ENCODE data around the gene PRIM2. TPM values are rescaled to one million over a fixed set of nuclear protein-coding genes. Genes with fewer than 3 reads are reported as not detected.
"Not testable (repeated sequence)": the region's sequence is repeated elsewhere in the genome, so short reads cannot be mapped to it uniquely, and the experiment has no call there.

Gene PRIM2
- polyA plus RNA-seq, 4 donors: 16.4 to 20.9 (median 18.3) TPM

DNA sequence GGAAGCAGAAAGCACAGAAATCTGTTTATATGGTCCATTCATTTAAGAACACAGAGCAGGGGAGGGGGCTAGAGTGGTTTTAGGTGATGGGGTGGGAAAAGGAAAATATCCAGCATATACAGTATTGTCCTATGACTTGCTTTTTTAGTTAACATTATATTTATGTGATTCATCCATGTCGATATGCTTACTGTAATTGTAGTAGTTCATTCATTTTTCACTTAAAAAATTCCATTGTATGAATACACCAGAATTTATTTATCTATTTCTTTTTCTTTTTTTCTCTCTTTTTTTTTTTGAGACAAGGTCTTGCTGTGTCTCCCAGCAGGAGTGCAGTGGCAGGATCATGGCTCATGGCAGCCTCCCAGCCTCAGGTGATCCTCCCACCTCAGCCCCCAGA lies 9.6 kb upstream of the PRIM2 start:
- DNase-seq (ENCODE audit: low read depth in 4 of 4, low spot score in 3 of 4): no peak

DNA sequence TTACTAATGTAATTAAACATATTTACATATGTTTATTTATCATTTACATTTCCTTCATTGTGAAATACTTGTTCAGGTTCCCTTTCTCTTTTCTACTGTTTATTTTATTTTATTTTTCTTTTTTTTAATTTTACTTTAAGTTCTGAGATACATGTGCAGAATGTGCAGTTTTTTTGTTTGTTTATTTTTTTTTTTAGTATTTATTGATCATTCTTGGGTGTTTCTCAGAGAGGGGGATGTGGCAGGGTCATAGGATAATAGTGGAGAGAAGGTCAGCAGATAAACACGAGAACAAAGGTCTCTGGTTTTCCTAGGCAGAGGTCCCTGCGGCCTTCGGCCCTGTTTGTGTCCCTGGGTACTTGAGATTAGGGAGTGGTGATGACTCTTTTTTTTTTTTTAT lies 8.7 kb upstream of the PRIM2 start:
- not testable (repeated sequence) for DNase-seq (ENCODE audit: low read depth in 4 of 4, low spot score in 3 of 4)

DNA sequence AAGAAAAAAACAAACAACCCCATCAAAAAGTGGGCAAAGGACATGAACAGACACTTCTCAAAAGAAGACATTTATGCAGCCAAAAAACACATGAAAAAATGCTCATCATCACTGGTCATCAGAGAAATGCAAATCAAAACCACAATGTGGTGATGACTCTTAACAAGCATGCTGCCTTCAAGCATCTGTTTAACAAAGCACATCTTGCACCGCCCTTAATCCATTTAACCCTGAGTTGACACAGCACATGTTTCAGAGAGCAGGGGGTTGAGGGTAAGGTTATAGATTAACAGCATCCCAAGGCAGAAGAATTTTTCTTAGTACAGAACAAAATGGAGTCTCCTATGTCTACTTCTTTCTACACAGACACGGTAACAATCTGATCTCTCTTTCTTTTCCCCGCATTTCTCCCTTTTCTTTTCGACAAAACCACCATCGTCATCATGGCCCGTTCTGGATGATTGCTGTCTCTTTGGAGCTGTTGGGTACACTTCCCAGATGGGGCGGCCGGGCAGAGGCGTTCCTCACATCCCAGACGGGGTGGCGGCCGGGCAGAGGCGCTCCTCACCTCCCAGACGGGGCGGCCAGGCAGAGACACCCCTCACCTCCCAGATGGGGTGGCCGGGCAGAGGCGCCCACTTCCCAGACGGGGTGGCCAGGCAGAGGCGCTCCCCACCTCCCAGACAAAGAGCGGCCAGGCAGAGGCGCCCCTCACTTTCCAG lies 7.2 kb upstream of the PRIM2 start:
- not testable (repeated sequence) for DNase-seq (ENCODE audit: low read depth in 4 of 4, low spot score in 3 of 4)

DNA sequence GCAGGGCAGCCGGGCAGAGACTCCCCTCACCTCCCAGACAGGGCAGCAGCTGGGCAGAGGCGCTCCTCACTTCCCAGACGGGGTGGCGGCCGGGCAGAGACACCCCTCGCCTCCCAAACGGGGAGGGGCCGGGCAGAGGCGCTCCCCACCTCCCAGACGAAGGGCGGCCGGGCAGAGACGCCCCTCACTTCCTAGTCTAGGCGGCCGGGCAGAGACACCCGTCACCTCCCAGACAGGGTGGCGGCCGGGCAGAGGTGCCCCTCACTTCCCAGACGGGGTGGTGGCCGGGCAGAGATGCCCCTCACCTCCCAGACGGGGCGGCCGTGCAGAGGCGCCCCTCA lies 6.6 kb upstream of the PRIM2 start:
- no peak for DNase-seq (ENCODE audit: low read depth in 4 of 4, low spot score in 3 of 4)

DNA sequence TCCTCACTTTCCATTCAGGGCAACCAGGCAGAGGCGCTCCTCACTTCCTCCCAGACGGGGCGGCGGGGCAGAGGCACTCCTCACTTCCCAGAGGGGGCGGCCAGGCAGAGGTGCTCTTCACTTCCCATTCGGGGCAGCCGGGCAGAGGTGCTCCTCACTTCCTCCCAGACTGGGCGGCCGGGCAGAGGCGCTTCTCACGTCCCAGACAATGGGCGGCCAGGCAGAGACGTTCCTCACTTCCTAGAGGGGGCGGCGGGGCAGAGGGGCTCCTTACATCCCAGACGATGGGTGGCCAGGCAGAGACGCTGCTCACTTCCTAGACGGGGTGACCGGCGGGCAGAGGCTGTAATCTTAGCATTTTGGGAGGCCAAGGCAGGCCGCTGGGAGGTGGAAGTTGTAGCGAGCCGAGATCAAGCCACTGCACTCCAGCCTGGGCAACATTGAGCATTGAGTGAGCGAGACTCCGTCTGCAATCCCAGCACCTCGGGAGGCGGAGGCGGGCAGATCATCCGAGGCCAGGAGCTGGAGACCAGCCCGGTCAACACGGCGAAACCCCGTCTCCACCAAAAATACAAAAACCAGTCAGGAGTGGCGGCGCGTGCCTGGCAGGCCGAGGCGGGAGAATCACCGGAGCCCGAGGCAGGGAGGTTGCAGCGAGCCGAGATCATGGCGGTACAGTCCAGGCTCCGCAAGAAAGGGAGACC lies 6.0 kb upstream of the PRIM2 start:
- DNase-seq (ENCODE audit: low read depth in 4 of 4, low spot score in 3 of 4): not testable (repeated sequence)

DNA sequence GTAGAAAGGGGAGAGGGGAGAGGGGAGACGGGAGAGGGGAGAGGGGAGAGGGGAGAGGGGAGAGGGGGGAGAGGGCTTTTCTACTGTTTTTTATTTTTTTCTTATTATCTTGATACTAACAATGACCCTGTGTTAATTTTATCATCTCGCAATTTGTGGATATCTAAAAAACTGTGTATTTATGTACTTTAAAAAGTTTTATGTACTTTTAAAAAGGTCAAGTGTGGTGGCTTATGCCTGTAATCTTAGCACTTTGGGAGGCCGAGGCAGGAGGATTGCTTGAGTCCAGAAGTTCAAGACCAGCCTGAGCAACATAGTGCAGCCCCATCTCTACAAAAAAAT lies 5.5 kb upstream of the PRIM2 start:
- DNase-seq (ENCODE audit: low read depth in 4 of 4, low spot score in 3 of 4): no peak

DNA sequence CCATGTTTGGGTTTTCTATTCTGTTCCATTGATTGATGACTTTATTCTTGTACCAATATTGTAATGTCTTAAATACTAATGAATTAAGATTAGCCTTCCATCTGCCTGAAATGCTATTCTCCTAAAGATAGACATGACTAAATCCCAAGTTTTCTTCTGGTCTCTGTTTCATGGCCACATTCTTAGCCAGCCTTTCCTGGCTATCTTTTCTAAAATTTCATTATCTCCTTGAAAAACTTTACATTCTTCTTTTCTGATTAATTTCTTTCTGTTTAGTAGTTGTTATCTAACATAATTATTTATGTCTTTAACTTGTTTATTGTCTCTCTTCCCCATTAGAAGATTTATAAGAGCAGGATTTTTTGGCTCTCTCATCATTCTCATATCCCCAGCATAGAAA lies 4.4 kb upstream of the PRIM2 start:
- DNase-seq (ENCODE audit: low read depth in 4 of 4, low spot score in 3 of 4): no peak

DNA sequence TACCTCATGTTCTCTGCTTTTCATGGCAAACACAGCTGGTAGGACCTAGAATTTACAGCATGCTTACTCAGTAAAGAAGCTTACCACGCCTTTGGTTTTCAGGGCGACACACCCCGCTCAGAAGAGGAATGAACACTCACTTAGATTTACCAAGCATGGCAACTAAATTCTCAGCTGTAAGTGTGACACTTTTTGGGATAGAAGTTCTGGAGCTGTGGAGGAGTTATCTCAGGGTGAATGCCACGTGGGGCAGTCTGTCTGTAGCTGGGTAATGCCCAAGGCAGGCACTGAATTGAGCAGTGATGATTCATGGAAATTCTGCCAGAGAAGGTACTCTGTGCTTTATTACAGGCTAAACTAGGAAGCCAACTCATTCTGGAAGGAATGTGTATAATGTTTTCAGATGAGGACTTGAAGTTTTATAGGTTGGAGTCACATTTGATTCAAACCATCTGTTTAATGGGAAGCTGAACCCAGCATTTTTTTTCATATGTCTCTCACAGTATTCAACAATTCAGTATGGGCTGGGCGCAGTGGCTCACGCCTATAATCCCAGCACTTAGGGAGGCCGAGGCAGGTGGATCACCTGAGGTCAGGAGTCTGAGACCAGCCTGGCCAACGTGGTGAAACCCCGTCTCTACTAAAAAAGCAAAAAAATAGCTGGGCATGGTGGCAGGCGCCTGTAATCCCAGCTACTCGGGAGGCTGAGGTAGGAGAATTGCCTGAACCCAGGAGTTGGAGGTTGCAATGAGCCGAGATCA lies 3.5 kb upstream of the PRIM2 start:
- peak in 1 of 4 donors; percentile 33 for DNase-seq (ENCODE audit: low read depth in 4 of 4, low spot score in 3 of 4)

DNA sequence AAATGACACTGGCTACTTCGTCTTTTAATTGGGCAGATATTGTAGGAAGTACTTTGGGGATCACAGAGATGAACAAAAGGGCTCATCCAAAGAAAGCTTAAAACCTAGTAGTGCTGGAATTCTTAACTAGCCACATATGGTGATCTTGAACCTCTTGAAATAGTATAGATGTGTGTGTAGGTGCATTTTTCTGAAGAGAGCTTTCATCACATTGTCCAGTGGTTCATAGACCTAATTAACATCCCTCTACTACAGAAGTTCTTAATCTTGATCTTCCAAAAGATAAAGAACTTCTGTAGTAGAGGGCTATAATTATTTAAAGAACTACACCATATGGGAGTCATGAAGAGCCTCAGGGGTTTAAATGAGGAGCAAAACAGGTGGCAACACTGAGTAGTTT lies 2.3 kb upstream of the PRIM2 start:
- no peak for DNase-seq (ENCODE audit: low read depth in 4 of 4, low spot score in 3 of 4)

DNA sequence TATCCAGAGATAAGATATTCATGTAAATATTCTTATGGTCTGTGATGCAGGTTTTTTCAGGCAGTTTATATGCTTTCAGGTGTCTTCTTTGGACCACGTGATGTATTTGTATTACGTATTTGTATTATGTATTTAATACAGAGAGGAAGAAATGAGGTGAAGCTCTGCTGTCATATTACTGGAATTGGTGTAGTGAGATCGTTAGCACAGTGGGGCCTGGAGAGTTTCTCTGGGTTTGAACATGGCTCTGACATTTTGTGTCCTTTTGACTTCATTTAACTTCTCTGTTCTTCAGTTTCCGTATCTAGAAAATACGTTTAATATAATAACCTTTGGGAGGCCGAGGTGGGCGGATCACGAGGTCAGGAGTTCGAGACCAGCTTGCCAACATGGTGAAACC lies 1.6 kb upstream of the PRIM2 start:
- DNase-seq (ENCODE audit: low read depth in 4 of 4, low spot score in 3 of 4): no peak

DNA sequence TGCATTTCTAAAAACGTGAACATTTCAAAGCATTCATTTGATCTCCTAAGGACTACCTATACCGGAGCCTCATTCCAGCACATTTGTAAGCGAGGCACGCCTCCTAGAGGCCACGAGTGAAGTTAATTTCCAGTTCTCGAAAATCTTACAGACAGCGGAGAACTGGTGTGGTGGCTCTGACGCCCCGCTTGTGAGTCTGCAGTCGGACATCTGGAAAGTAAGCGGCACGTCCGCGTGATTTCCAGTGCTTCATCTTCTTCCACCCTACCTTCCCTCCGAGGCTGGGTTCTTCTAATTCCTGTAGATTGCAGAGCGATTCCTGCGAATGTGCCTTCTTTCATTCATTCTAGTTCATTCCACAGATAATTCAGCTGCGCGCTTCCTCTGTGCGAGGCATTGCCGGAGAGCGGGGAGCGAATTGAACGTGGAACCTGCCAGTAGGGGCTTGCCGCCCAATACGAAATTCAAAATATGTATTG lies 810 bp upstream of the PRIM2 start:
- DNase-seq (ENCODE audit: low read depth in 4 of 4, low spot score in 3 of 4): peak; percentile 80 to 85 (median 82)

DNA sequence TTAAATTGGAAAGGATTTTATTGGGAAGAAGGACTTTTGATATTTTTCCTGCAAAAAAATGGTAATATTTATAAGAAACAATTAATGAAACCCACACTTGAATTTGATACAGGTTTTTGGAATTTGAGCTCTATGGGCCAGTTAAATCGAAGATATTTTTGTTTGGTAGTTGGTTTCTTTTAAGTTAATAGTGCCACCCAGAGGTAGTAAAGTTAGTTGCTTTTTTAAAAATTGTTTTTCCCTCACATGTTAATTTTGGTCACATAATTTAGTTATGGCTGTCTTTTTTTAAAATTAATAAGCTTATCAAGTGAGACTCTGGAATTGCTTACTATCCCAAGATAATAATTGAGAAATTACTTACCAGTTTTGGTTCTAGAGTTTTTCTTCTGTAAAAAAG lies 7.1 kb downstream of the PRIM2 start:
- no peak for DNase-seq (ENCODE audit: low read depth in 4 of 4, low spot score in 3 of 4)

DNA sequence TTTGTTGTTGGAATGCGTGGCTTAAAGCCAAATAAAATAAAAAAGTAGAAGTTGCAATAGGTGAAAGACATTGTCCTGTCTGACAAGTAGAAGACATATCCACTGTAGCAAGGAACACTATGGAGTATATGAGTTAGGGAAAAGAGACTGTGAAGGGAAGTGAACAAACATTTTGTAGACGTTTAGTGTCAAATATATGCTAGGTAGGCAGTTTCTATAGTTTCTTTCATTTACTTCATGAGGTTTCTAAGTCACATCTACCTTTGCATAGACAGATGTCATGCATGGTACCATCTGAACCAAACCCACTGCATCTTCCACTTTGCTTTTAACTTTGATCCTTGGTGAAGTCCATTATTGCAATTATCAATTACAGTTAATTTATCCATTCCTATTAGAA lies 9.9 kb downstream of the PRIM2 start:
- no peak for DNase-seq (ENCODE audit: low read depth in 4 of 4, low spot score in 3 of 4)

DNA sequence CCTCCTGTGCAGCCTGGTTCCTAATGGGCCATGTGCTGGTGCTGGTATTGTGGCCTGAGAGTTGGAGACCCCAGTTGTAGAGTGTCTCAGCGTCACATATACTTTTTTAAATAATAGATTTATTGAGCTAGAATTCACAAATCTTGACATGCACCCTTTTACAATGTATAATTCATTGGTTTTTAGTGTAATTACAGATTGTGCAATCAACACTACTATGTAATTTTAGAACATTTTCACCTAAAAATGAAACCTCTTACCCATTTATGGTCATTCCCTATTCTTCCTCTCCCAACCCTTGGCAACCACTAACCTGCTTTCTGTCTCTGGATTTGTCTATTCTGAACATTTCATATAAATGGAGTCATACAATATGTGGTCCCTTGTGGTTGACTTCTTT lies 10.6 kb downstream of the PRIM2 start:
- DNase-seq (ENCODE audit: low read depth in 4 of 4, low spot score in 3 of 4): no peak

DNA sequence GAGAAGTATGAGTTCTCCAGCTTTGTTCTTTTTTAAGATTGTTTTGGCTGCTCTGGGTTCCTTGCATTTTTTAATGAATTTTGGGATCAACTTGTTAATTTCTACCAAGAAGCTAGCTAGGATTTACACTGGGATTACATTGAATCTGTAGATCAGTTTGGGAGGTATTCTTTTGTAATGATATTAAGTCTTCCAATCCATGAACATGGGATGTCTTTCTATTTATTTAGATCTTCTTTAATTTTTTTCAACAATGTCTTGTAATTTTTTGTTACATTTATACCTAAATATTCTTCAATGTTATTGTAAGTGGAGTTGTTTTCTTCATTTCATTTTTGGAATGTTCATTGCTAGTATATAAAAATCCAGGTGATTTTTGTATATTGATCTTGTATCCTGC lies 12.5 kb downstream of the PRIM2 start:
- DNase-seq (ENCODE audit: low read depth in 4 of 4, low spot score in 3 of 4): no peak

DNA sequence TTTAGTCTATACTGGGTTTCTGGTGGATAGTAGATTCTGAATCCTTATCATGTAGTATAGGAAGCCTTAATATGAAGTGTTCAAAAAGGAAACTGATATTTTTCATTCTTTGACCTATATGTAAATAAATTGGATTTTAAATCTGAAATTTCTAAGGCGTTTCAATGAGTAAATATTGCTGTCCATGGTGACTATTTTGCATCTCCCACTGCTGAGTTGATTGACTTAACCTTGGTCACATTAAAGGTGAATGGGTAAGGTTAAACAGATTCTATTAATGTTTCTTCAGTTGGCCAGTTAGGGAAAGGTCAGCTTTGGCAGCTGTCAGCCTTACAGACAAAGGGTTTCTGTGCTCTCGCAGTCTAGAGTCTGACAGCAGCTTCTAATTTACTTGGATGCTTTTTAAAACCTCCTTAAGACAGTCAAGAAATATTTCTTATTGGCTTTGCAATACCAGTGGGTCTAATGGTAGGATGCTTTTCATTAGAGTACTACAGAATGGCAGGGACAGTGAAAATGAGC lies 24.8 kb downstream of the PRIM2 start:
- no peak for DNase-seq (ENCODE audit: low read depth in 4 of 4, low spot score in 3 of 4)

DNA sequence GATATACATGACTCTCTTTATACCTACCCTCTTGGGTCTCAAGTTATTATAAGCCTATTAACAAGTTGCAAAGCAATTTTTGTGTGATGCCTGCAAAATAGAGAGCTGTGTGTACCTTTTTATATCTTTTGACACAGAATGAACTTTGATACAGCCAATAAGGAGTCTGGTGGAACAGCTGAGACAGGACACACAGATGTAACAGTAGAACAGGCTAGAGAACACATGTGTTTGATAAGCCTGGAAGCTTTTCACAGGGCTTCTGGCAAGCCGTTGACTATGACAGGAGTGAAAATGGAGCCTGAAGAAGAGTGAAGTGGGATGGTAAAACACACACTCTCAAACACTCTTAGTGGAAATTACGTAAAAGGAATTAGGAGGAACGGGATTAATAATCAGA lies 25.9 kb downstream of the PRIM2 start:
- not testable (repeated sequence) for DNase-seq (ENCODE audit: low read depth in 4 of 4, low spot score in 3 of 4)

DNA sequence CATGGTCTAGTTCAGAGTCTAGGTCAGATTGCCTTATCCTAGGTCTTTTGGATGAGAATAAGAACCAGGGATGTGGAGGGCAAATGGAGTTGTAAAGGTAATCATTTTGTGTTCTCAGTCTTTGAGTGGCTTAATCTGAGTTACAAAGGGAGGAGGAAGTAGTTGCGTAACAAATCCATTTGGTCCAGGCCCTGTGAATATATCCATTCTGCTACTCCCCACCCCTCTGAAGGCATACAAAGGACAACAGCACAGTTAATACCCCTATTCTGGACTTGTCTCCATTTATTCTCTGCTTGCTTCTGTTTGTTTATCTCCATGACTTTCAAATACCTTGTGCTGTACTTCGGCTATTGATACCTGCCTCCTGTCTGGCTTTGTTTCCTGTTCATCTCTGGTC lies 29.3 kb downstream of the PRIM2 start:
- not testable (repeated sequence) for DNase-seq (ENCODE audit: low read depth in 4 of 4, low spot score in 3 of 4)

DNA sequence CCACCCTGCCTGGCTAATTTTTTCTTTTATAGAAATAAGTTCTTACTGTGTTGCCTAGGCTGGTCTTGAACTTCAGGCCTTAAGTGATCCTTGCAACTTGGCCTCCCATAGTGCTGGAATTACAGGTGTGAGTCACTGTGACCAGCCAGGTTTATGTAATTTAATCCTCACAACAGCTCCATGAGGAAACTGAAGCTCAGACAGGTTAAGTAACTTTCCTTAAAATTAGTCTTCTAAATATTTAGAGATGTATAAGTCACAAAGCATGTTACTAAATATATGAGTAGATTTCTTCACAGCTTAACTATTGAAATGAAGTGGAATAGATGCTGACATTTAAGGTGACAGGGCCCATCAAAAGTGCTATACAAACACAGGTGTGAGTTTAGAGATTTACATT lies 30.2 kb downstream of the PRIM2 start:
- DNase-seq (ENCODE audit: low read depth in 4 of 4, low spot score in 3 of 4): not testable (repeated sequence)

DNA sequence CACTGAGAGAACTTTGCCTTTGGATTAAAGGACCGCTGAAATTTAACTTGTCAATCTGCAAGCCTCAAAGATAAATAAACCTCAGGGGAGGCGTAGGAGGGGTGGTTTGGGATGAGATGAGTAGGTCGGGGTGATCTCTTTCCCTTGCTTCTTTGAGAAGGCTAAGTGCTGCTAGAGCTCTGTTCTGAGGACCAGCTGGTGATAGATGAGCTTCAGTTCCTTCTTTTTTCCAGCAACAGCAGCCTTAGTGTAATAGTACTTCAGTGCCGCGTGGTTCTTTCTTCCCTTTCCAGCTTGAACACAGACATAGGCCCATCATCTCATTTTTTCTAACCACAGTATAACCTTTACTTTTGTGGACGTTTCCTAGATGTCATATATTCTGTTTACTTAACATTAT lies 33.0 kb downstream of the PRIM2 start:
- peak in 1 of 4 donors; percentile 1 for DNase-seq (ENCODE audit: low read depth in 4 of 4, low spot score in 3 of 4)

DNA sequence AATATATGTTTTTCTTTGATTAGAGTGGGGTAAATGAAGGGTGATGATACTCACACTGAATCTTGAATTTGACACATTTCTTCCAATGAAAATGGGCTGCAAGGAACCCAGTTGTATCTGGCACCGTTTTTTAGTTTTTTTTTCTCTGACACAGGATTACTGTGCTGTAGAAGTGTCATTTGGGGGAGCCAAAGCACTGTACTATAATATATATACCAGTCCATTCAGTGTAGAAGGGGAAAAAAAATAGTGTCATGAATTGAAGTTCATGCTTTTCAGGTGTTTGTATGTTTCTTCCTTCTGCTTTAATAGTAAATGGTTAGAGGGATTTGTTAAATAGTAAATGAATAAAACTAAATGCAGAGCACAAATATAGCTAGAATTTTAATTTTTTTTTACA lies 35.2 kb downstream of the PRIM2 start:
- not testable (repeated sequence) for DNase-seq (ENCODE audit: low read depth in 4 of 4, low spot score in 3 of 4)
